Measurements from ENCODE around the gene LMO7. TPM values are rescaled to one million over a fixed set of nuclear protein-coding genes. Genes with fewer than 3 reads are reported as not detected.

The LMO7 gene
- polyA plus RNA-seq, result 1 to 10 TPM in 1 of 3 donors, under 1 TPM in 1, not detected in 1; 0.96 to 4.1 TPM

GRCh38 chr13:75635828-75636435, at the start of gene LMO7:
LMO7 (plus strand) TSS chr13:75636330; CDS start chr13:75636658, 328 bp downstream.
- peak within 1 kb of the TSS; percentile 79 to 84 (median 83) for H3K4me3 Mint-ChIP-seq
- H3K27me3 Mint-ChIP-seq (ENCODE audit: low read depth in 3 of 3), result peaks cover 5 to 10% (median 9%) of the 10 kb centered on the region in 3 donors
- H3K9me3 Mint-ChIP-seq, result peaks cover 0 to 2% (median 0%) of the 10 kb centered on the region in 6 donors
- H3K36me3 Mint-ChIP-seq, result no peaks in the 10 kb centered on the region
- peak; percentile 62 to 65 (median 65) for DNase-seq
- H3K27ac Mint-ChIP-seq, result peak within 1 kb of the TSS in 1 of 6 donors; percentile 58
- H3K4me1 Mint-ChIP-seq, result peaks cover 11 to 13% of the 10 kb centered on the region in 2 donors

GRCh38 chr13:75587679-75588078, 48.5 kb upstream of the LMO7 start:
- Mint-ChIP-seq H3K36me3 (peaks cover 28 to 41% (median 34%) of the 10 kb centered on the region in 3 donors), H3K27me3 (ENCODE audit: low read depth in 3 of 3) (no peaks in the 10 kb centered on the region), H3K9me3 (peaks cover 0 to 2% (median 0%) of the 10 kb centered on the region in 6 donors), H3K4me1 (no peaks in the 10 kb centered on the region), H3K4me3 (no peak overlapping the region), H3K27ac (peak overlapping the region in 1 of 6 donors; percentile 20)
- DNase-seq, result no peak

GRCh38 chr13:75596657-75597182, 39.4 kb upstream of the LMO7 start:
- no peak overlapping the region for H3K4me3 Mint-ChIP-seq
- no peaks in the 10 kb centered on the region for H3K9me3 Mint-ChIP-seq
- H3K27ac Mint-ChIP-seq, result no peak overlapping the region
- H3K4me1 Mint-ChIP-seq, result no peaks in the 10 kb centered on the region
- no peak for DNase-seq
- H3K27me3 Mint-ChIP-seq (ENCODE audit: low read depth in 3 of 3), result no peaks in the 10 kb centered on the region
- peaks cover 19 to 40% (median 37%) of the 10 kb centered on the region in 3 donors for H3K36me3 Mint-ChIP-seq

GRCh38 chr13:75600371-75600770, 35.8 kb upstream of the LMO7 start:
- Mint-ChIP-seq H3K27me3 (ENCODE audit: low read depth in 3 of 3) (peaks cover 0 to 2% (median 0%) of the 10 kb centered on the region in 3 donors), H3K4me3 (no peak overlapping the region), H3K27ac (peak overlapping the region in 1 of 6 donors; percentile 44), H3K9me3 (no peaks in the 10 kb centered on the region), H3K4me1 (no peaks in the 10 kb centered on the region), H3K36me3 (peaks cover 21 to 42% (median 33%) of the 10 kb centered on the region in 3 donors)
- no peak for DNase-seq

GRCh38 chr13:75603038-75603437, 33.1 kb upstream of the LMO7 start:
- Mint-ChIP-seq H3K27ac (no peak overlapping the region), H3K27me3 (ENCODE audit: low read depth in 3 of 3) (peaks cover 0 to 2% (median 0%) of the 10 kb centered on the region in 3 donors), H3K4me3 (no peak overlapping the region), H3K4me1 (no peaks in the 10 kb centered on the region), H3K9me3 (no peaks in the 10 kb centered on the region), H3K36me3 (peaks cover 23 to 42% (median 25%) of the 10 kb centered on the region in 3 donors)
- no peak for DNase-seq

GRCh38 chr13:75607447-75607846, 28.7 kb upstream of the LMO7 start:
- Mint-ChIP-seq H3K4me3 (no peak overlapping the region), H3K4me1 (no peaks in the 10 kb centered on the region), H3K9me3 (no peaks in the 10 kb centered on the region)

GRCh38 chr13:75610466-75610865, 25.7 kb upstream of the LMO7 start:
- no peak overlapping the region for H3K4me3 Mint-ChIP-seq
- no peak overlapping the region for H3K27ac Mint-ChIP-seq
- no peak for DNase-seq
- peaks cover 0 to 2% (median 0%) of the 10 kb centered on the region in 3 donors for H3K27me3 Mint-ChIP-seq (ENCODE audit: low read depth in 3 of 3)
- no peaks in the 10 kb centered on the region for H3K4me1 Mint-ChIP-seq
- no peaks in the 10 kb centered on the region for H3K9me3 Mint-ChIP-seq
- peaks cover 17 to 31% (median 25%) of the 10 kb centered on the region in 3 donors for H3K36me3 Mint-ChIP-seq

More at GRCh38 chr13:75607447-75607846, 28.7 kb upstream of the LMO7 start:
- Mint-ChIP-seq H3K27me3 (ENCODE audit: low read depth in 3 of 3) (peaks cover 0 to 3% (median 0%) of the 10 kb centered on the region in 3 donors), H3K27ac (no peak overlapping the region), H3K36me3 (peaks cover 17 to 25% (median 17%) of the 10 kb centered on the region in 3 donors)
- DNase-seq, result no peak

- peaks cover 0 to 2% (median 0%) of the 10 kb centered on the region in 3 donors for H3K27me3 Mint-ChIP-seq (ENCODE audit: low read depth in 3 of 3)
- H3K36me3 Mint-ChIP-seq, result peaks cover under 1 to 19% (median 19%) of the 10 kb centered on the region in 3 donors
- H3K4me1 Mint-ChIP-seq, result no peaks in the 10 kb centered on the region
- no peak overlapping the region for H3K4me3 Mint-ChIP-seq
- DNase-seq, result no peak
- H3K27ac Mint-ChIP-seq, result no peak overlapping the region
- no peaks in the 10 kb centered on the region for H3K9me3 Mint-ChIP-seq
These were observed 23.8 kb upstream of the LMO7 start for GRCh38 chr13:75612354-75612753.

GRCh38 chr13:75617230-75617629, 18.9 kb upstream of the LMO7 start:
- no peaks in the 10 kb centered on the region for H3K4me1 Mint-ChIP-seq
- no peak overlapping the region for H3K4me3 Mint-ChIP-seq
- peaks cover 0 to 2% (median 0%) of the 10 kb centered on the region in 3 donors for H3K27me3 Mint-ChIP-seq (ENCODE audit: low read depth in 3 of 3)
- H3K36me3 Mint-ChIP-seq, result peaks cover 0 to 24% (median 17%) of the 10 kb centered on the region in 3 donors
- no peak for DNase-seq
- no peak overlapping the region for H3K27ac Mint-ChIP-seq
- no peaks in the 10 kb centered on the region for H3K9me3 Mint-ChIP-seq

GRCh38 chr13:75618308-75618707, 17.8 kb upstream of the LMO7 start:
- H3K4me1 Mint-ChIP-seq, result no peaks in the 10 kb centered on the region
- no peak for DNase-seq
- no peaks in the 10 kb centered on the region for H3K9me3 Mint-ChIP-seq
- H3K36me3 Mint-ChIP-seq, result peaks cover 0 to 17% (median 17%) of the 10 kb centered on the region in 3 donors
- no peak overlapping the region for H3K27ac Mint-ChIP-seq
- no peak overlapping the region for H3K4me3 Mint-ChIP-seq
- peaks cover 0 to 2% (median 0%) of the 10 kb centered on the region in 3 donors for H3K27me3 Mint-ChIP-seq (ENCODE audit: low read depth in 3 of 3)

GRCh38 chr13:75620020-75620419, 16.1 kb upstream of the LMO7 start:
- peaks cover 5 to 24% (median 19%) of the 10 kb centered on the region in 3 donors for H3K36me3 Mint-ChIP-seq
- no peaks in the 10 kb centered on the region for H3K4me1 Mint-ChIP-seq
- peaks cover 0 to 2% (median 0%) of the 10 kb centered on the region in 3 donors for H3K27me3 Mint-ChIP-seq (ENCODE audit: low read depth in 3 of 3)
- no peak for DNase-seq
- no peak overlapping the region for H3K27ac Mint-ChIP-seq
- H3K9me3 Mint-ChIP-seq, result no peaks in the 10 kb centered on the region
- no peak overlapping the region for H3K4me3 Mint-ChIP-seq

GRCh38 chr13:75621147-75621546, 15.0 kb upstream of the LMO7 start:
- H3K4me3 Mint-ChIP-seq, result no peak overlapping the region
- no peak for DNase-seq
- H3K9me3 Mint-ChIP-seq, result no peaks in the 10 kb centered on the region
- H3K27me3 Mint-ChIP-seq (ENCODE audit: low read depth in 3 of 3), result peaks cover 0 to 2% (median 0%) of the 10 kb centered on the region in 3 donors
- peaks cover 11 to 32% (median 30%) of the 10 kb centered on the region in 3 donors for H3K36me3 Mint-ChIP-seq
- H3K4me1 Mint-ChIP-seq, result no peaks in the 10 kb centered on the region
- H3K27ac Mint-ChIP-seq, result no peak overlapping the region

GRCh38 chr13:75628801-75629200, 7.3 kb upstream of the LMO7 start:
- Mint-ChIP-seq H3K4me3 (no peak overlapping the region), H3K4me1 (peaks cover 0 to 6% of the 10 kb centered on the region in 2 donors), H3K27ac (no peak overlapping the region), H3K9me3 (no peaks in the 10 kb centered on the region), H3K27me3 (ENCODE audit: low read depth in 3 of 3) (no peaks in the 10 kb centered on the region), H3K36me3 (peaks cover 14 to 27% (median 24%) of the 10 kb centered on the region in 3 donors)
- no peak for DNase-seq

GRCh38 chr13:75633285-75633684, 2.8 kb upstream of the LMO7 start:
- H3K27me3 Mint-ChIP-seq (ENCODE audit: low read depth in 3 of 3), result peaks cover 4 to 10% (median 5%) of the 10 kb centered on the region in 3 donors
- peaks cover 11 to 13% of the 10 kb centered on the region in 2 donors for H3K4me1 Mint-ChIP-seq
- DNase-seq, result no peak
- peak overlapping the region in 1 of 6 donors; percentile 73 for H3K27ac Mint-ChIP-seq
- peak overlapping the region in 2 of 5 donors; percentile 10 to 11 for H3K4me3 Mint-ChIP-seq
- H3K36me3 Mint-ChIP-seq, result peaks cover 3 to 5% (median 5%) of the 10 kb centered on the region in 3 donors
- peaks cover 0 to 2% (median 0%) of the 10 kb centered on the region in 6 donors for H3K9me3 Mint-ChIP-seq
